KOPT-K1 (cell line): ENCODE results near the gene URI1.

Source experiments
- H3K27ac ChIP-seq: fragments of 200-600 bp; sonication (generic); 2 replicates; pipeline ENCODE4 v1.5.1; 2016; ENCODE audit warnings: antibody characterized with exemption, mild to moderate bottlenecking, low read depth, low read length; ENCODE audit not compliant: poor library complexity, severe bottlenecking
- H3K36me3 ChIP-seq: fragments of 200-600 bp; sonication (generic); 2 replicates; pipeline ENCODE4 v1.5.1; 2017; ENCODE audit warnings: antibody characterized with exemption, mild to moderate bottlenecking, low read length, moderate library complexity; ENCODE audit not compliant: insufficient read depth
- H3K9me3 ChIP-seq: fragments of 200-600 bp; sonication (generic); 2 replicates; pipeline ENCODE4 v1.5.1; 2017; ENCODE audit warnings: antibody characterized with exemption, low read length, mild to moderate bottlenecking; ENCODE audit not compliant: insufficient read depth, poor library complexity, severe bottlenecking

URI1 gene

GRCh38 chr19:30061223-30062064 lies 119.4 kb downstream of the URI1 start:
- H3K27ac ChIP-seq, result no peak overlapping the region
- H3K36me3 ChIP-seq, result no peaks in the 10 kb centered on the region
- peaks cover 4% of the 10 kb centered on the region for H3K9me3 ChIP-seq

- Histone ChIP-seq H3K9me3 (no peaks in the 10 kb centered on the region), H3K27ac (no peak overlapping the region), H3K36me3 (no peaks in the 10 kb centered on the region)
Measured at GRCh38 chr19:30062065-30062906, 120.2 kb downstream of the URI1 start.

- no peaks in the 10 kb centered on the region for H3K9me3 ChIP-seq
- no peak overlapping the region for H3K27ac ChIP-seq
- H3K36me3 ChIP-seq, result no peaks in the 10 kb centered on the region
Measured at GRCh38 chr19:30062907-30063649, 121.0 kb downstream of the URI1 start.

- H3K36me3 ChIP-seq, result no peaks in the 10 kb centered on the region
Measured at GRCh38 chr19:30063650-30064347, 121.8 kb downstream of the URI1 start.

GRCh38 chr19:30064348-30064699 lies 122.3 kb downstream of the URI1 start:
- H3K36me3 ChIP-seq, result no peaks in the 10 kb centered on the region
- no peak overlapping the region for H3K27ac ChIP-seq
- no peaks in the 10 kb centered on the region for H3K9me3 ChIP-seq

More at GRCh38 chr19:30063650-30064347, 121.8 kb downstream of the URI1 start:
- H3K9me3 ChIP-seq, result no peaks in the 10 kb centered on the region
- no peak overlapping the region for H3K27ac ChIP-seq

- H3K36me3 ChIP-seq, result no peaks in the 10 kb centered on the region
- H3K9me3 ChIP-seq, result no peaks in the 10 kb centered on the region
- no peak overlapping the region for H3K27ac ChIP-seq
Measured at GRCh38 chr19:30064771-30065494, 122.9 kb downstream of the URI1 start.

GRCh38 chr19:30065680-30066606 lies 123.9 kb downstream of the URI1 start:
- H3K27ac ChIP-seq, result peak overlapping the region; percentile 32
- H3K9me3 ChIP-seq, result no peaks in the 10 kb centered on the region
- H3K36me3 ChIP-seq, result no peaks in the 10 kb centered on the region
